NT2/D1 (cell line): ENCODE results near the gene TDRD3.

ENCODE experiments used
- SUZ12 ChIP-seq: IDR thresholded peaks from 2 replicates; pipeline ENCODE4 v1.6.1; 2011; ENCODE audit not compliant: insufficient read length, insufficient read depth; ENCODE audit errors: extremely low read depth
- ZNF274 ChIP-seq: IDR thresholded peaks from 2 replicates; pipeline ENCODE4 v1.6.1; 2011; ENCODE audit warnings: mild to moderate bottlenecking, low read depth, low read length

- TF ChIP-seq SUZ12 = no peak
- TF ChIP-seq ZNF274 = no peak
Observed at GRCh38 chr13:60482012-60482411, 85.0 kb downstream of the TDRD3 start.
